NCI-H2081 treated with DMSO at 0.1 percent for 48 hours (cell line): ENCODE results near the gene GNB1L.
"Not testable (repeated sequence)": the region's sequence is repeated elsewhere in the genome, so short reads cannot be mapped to it uniquely, and the experiment has no call there.

Source experiments
- DNase-seq: peaks from one replicate; lab custom pipeline; 2025; lab: John Stamatoyannopoulos, UW

Gene GNB1L

DNA sequence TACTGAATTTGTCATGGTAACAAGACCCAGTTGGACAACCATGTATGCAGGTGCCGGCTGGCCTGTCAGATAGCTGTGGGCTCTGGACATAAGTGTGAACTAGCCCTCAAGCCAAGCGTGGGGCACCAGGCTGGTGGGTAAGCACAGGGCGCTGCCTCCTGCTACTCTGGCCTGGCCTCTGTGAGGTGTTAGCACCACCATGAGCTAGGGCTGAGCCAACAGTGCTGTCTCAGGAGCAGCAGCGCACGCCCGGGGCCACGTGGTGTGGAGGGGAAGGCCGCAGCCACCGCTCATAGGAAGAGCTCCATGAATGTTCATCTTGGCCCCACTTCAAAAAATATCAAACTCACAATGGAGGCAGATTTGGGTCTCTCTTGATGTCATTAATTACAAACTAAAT is 35.3 kb upstream of the GNB1L start:
- DNase-seq, result no peak

DNA sequence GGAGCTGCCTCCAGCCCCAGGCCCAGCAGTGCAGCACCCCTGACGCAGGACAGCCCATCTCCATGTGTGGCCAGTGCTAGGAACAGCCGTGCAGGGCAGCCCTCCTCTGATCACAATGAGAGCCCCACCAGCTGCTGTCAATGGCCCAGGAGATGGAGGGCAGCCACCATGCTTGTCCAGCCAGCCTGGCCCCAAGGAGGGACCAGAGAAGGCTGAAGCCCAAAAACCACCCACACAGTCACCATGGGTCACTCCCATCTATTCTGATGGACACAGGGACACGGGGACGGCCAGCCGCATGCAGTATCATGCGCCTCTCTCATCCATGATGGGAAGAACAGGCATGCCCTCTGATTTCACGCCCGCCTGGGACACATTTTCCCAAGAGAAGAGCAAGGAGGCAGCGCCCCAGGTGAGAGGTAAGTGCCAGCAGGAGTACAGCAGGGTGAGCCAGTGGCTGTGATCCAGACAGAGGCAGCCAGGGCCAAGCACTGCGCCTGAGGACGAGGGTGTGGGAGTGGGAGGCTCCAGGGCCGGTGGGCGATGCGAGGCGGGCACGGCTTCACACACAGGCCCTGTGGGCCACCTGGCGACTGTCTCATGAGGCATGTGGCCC is 33.6 kb upstream of the GNB1L start:
- no peak for DNase-seq

DNA sequence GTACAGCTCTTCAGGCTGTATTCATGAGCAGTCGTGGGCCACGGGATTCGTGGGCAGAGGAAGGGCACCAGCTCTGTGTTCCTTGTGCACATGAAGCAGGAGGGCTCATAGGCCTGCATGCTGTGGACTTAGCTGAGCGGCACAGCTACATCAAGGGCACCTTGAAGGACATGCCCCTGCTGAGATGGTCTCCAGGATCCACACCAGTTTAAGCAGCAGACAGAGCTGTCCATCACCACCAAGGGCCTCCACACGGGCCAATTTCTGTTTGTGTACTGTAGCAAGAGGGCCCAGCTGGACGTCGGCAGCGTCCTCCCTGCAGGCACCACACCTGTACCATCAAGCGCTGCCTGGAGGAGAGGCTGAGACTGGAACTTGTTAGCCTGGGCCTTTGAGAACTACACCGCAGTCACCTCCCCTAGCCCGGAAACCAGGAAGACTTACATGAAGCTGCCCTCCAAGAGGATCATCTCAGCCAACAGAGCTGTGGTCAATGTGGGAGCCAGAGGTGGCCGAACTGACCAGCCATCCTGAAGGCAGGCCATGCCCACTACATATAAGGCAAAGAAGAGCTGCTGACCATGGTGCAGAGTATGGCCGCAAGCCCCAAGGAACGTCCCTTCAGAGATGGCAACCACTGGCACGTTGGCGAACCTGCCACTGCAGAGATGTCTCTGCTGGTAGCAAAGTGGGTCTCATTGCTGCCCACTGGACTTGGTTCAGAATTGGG is 32.7 kb upstream of the GNB1L start:
- no peak for DNase-seq

DNA sequence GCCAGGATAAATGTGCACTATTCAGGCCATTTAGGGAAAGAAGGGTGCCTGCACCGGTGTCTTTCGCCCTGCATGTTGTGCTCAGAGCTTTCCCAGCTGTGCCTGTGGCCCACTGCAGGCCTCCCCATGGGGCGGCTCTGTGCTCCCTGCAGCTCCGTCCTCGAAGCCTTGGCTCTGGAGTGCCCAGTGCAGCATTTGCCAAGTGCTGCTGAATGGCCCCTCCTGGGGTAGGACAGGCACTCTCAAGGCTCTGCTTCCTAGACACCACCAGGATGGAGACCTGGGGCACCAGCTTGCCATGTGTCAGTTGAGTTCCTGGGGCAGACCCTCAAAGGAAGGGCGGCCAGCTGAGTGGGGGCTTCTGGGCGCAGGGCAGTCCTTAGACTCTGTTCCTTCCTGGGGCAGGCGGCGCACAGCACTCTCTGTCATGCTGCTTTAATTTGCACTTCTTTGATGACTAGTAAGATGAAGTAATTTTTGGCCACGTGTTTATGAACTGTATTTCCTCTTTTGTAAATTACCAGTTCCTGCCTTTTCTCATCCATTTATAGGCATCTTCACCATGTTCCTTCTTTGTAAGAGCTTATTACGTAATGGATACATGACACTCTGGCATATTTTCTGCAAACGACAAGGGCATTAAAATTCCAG is 32.1 kb upstream of the GNB1L start:
- no peak for DNase-seq

GRCh38 chr22:19885841-19886592 is 31.3 kb upstream of the GNB1L start:
- no peak for DNase-seq

- no peak for DNase-seq
These were observed 30.5 kb upstream of the GNB1L start for GRCh38 chr22:19884954-19885751.

DNA sequence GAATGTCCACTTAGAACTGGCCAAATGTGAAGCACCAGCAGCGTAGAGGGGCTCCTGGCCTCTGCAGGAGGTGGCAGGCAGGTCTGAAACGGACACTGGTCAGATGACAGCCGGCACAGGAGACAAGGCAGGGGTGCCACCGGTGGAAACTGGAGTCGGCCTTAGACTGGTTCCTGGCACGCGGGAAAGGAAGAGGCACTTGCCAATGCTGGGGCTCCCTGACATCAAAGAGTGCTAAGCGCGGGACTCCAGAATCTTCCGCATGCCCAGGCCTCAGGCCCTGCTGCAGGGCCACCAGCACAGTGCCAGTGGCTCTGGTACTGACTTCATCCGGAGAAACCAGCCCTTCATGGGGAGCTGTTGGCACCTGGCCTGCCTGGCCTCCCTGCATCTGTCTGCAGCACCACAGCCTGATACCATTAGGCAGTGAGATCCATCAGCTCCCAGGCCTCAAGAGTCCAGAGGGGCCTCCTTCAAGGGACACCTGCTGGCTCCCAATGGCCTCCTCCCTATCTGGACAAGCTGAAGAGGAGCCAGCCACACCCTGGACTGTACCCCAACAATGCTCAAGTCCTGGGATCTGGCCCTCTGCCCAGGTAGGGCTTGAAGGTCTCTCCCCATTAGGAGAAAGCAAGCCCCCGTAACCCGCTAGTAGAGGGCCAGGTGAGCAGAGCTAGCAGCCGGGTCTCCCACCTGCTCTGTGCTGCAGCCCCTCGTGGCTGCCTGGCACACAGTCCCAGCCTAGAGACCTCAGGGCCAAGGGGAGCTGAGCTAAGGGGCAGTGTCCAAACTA is 29.7 kb upstream of the GNB1L start:
- DNase-seq, result no peak

GRCh38 chr22:19883446-19883845 is 28.8 kb upstream of the GNB1L start:
- not testable (repeated sequence) for DNase-seq

GRCh38 chr22:19882446-19883381 is 28.0 kb upstream of the GNB1L start:
- DNase-seq, result no peak

DNA sequence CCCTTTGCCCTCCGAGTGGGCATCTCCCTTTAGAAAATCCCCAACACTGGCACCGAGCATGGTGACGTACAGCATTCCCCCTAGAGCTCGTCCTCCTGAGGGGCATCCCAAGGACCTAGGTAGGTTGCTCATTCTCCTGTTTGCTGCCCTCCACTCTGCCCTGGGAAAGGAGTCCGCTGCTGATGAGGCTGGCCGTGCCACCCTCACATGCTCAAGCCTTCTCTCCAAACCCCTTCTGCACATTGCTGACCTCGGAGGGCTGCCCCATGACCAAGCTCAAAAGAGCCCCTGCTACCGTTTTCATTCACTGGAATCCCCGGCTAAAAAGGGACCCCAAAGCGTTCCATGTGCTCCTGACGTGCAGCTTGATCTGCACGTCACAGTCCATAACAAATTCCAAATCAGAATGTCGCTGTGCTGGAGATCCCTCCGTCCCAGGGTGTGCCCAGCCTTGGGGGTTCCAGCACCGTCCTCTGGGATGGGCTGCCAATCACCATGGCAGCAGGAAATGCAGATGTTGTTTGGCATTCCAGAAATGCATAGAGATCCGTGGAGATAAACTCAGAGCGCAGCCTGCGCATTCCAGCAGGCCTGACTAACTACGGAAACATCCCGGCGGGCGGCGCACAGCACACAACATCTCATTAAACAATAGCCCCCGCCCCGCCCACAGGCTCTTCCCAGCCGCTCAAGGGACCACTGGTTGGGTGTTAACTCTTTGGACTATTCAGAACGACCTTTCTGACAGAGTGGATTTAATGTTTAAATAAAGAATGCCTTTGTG is 26.3 kb upstream of the GNB1L start:
- no peak for DNase-seq

GRCh38 chr22:19879992-19880785 is 25.5 kb upstream of the GNB1L start:
- no peak for DNase-seq

- DNase-seq, result no peak
These were observed 24.9 kb upstream of the GNB1L start for GRCh38 chr22:19879643-19879991.

DNA sequence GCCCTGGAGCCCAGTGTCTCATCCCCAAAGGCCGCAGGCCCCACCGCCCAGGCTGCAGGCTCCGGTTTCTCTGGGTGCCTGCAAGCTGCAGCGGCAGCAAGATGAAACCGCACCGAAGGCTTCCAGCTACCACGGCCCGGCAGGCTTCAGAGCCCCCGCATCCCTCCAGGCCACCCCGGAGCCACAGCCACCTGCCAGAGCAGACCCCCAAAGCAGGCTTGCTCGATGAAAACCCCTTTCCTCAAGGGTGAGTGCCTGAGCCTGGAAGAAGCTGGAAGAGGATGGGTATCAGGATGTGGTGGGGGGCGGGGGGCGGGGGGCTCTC is 24.5 kb upstream of the GNB1L start:
- no peak for DNase-seq

GRCh38 chr22:19878461-19879245 is 24.0 kb upstream of the GNB1L start:
- DNase-seq, result no peak

DNA sequence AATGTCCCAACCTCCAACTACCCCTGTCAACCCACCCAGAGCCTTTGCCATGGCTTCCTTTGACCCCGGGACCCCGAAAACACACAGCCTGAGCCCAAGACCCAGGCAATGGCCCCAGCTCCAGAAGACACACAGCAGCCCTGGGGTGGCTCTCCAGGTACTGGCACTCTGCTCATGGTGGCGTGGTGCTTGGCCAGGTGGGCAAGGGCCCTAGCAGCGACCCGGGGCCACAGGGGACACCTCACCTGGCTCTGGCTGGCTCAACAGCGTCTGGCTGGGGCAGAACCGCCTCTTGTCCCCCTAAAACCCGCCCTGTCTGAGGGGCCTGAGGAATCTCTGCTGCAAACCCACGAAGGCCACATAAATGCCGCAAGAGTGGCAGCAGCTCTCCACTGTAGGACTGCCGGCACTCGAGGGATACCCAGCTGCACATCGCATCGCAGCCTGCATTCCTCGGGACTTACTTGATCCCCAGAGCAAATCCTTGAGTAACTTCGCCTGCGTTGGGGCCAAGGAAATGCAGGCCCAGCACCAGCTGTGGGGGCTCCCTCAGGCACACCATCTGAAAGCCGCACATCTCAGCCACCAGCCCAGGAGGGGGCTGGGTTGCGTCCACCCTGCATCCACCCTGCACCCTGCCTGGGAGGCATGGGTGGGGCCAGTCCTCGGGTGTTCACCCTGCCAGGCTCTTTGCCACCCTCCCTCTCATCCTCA is 23.1 kb upstream of the GNB1L start:
- DNase-seq, result no peak

GRCh38 chr22:19876941-19877625 is 22.4 kb upstream of the GNB1L start:
- DNase-seq, result no peak
